Activated CD8-positive, alpha-beta memory T cell treated with anti-CD3 and anti-CD28 coated beads, Interleukin-2, amount 50 U/mL, for 24 hours (primary cell): ENCODE results near the gene CNOT6.

Experiments used
- DNase-seq: peaks from one replicate; pipeline ENCODE4 v3.0.0-alpha.2; 2020; ENCODE audit errors: extremely low read depth

Gene CNOT6

DNA sequence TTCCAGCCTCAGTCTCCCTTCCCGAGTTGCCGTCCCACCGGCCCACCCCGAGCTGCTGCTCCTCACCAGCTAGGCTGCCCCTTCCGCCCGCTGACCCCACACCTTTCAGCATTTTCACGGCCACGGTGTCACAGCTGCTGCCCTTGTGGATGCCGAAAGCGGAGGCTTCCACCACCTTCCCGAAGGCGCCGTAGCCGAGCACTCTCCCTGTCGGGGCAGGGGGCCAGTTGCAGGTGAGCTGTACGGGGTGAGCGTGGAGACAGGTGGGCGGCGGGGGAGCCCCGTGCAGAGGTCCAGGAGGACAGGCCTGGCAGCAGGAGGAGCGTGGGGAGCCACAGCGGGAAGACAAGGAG, 125.4 kb downstream of the CNOT6 start:
- DNase-seq, result no peak

- no peak for DNase-seq
Measured at GRCh38 chr5:180620014-180620413, 125.8 kb downstream of the CNOT6 start.

- no peak for DNase-seq
Measured at GRCh38 chr5:180621311-180621710, 127.1 kb downstream of the CNOT6 start.

DNA sequence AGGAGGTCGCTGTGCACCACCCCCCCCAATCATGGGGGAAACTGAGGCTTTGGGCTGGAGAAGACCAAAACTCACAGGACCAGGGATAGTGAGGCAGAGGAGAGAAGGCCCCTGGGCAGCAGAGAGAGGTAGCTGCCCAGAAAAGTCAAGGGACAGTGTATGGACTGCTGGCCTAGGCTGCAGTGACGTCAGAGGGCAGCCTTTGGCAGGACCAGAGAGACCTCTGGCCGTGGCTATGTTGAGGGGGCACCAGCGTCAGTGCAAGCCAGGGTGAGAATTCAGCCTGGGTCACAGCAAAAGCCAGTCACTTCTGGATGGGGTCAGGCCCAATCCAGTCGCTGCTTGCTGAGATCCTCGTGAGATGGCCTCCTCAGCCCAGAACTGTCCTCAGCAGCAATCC, 128.7 kb downstream of the CNOT6 start:
- DNase-seq, result no peak

DNA sequence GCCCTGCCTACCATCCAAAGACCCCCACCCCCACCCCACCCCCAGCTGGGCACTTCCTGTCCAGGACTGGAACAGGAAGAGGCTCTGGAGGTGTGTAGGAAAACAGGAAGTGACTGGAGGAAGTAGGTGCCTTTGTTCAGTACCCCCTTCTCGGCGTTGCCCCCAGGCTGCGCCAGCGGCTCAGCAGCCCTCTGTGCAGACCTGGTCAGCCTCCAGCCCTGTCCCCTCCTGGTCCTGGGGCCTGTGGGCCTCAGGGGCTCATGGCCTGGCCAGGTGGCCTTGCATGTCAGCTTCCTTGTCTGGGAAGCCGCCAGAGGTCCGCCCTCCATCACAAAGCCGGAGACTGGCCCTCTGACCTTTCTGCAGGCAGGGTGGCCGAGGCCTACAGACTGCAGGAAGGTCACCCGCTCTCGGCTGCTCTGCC, 129.2 kb downstream of the CNOT6 start:
- no peak for DNase-seq

GRCh38 chr5:180623844-180624243, 129.7 kb downstream of the CNOT6 start:
- DNase-seq, result no peak

DNA sequence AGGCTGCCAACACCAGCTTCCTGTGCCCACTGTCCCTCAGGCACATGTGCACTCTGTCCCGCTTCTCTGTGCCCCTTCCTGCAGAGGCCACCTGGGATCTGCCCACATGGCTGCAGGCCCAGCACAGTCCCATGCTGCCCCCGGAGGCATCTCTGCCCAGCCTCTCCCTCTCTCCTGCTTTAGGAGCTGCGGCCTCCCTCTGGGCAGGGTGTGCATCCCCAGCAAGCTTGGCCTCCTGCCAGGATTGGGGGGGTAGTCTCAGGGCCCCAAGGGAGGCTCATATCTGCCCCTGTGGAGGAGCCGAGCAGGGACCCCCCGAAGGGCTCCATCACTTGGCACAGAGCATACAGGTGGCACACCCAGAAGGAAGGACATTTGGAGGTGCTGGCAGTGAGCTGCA, 130.4 kb downstream of the CNOT6 start:
- no peak for DNase-seq

DNA sequence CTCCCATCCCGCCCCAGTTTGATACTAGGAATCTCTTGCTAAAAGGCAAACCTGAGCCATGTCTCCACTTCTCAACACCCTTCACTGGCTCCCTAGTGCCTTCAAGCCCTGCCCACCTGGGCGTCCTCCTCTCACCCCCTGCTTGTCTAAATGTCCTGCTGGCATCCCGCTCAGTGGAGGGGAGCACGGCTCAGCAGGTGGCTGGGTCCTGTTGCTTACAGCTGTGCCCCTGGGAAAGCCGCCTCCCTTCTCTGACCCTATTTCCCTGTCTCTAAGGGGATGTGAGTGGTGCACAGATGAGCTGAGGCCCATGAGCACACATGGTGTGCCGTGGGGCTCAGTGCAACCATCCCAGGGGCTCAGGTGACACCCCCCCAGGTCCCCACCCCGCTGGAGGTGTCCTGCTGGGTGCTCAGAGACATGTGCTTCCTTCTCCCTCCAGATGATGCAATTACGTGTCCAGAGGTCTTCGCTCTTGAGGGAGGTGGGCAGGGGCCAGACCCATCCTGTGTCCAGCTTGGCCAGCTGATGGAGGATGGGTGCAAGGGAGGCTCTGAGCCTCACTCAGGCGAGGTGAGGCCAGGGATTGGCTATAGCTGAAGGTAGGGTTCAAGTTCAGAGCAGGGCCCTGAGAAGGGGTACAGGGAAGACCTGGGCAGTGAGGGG, 131.1 kb downstream of the CNOT6 start:
- DNase-seq, result no peak

DNA sequence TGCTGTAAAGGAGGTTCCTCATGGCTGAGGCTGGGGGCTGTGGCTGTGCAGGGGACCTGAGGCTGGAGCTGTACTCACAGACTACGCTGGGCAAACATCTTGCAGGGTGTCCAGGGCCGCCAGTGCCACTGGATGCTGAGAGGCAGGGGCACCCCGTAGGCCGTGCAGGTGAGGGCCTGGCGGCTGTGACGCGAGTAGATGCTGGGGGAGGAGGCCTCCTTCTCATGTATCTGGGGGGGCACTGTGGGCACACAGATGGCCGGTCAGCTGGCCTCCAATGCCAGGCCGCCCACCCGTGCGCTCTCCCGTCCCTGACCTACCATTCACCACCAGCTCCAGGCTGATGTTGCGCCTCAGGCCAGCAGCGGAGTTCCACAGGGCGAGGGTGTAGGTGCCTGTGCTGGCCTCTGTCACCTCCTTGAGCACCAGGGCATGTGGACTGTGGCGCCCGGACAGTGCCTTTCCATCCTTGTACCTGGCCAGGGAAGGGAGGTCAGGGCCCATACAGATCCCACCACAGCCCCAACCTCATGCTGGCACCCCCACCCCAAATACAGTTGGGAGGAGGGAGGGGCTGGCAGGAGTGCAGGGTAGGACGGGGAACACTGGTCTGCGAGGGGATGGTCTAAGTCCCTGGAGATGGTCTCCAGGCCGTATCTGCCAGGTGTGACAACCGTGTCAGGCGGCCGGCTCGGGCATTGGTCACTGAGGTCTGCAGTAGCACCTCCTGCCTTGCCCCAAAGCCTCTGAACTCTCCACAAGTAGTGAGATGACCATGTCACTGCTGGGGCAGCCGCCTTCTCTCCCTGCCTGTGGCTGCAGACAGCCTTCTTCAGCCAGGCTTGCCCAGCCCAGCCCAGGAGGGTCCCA, 131.8 kb downstream of the CNOT6 start:
- no peak for DNase-seq

DNA sequence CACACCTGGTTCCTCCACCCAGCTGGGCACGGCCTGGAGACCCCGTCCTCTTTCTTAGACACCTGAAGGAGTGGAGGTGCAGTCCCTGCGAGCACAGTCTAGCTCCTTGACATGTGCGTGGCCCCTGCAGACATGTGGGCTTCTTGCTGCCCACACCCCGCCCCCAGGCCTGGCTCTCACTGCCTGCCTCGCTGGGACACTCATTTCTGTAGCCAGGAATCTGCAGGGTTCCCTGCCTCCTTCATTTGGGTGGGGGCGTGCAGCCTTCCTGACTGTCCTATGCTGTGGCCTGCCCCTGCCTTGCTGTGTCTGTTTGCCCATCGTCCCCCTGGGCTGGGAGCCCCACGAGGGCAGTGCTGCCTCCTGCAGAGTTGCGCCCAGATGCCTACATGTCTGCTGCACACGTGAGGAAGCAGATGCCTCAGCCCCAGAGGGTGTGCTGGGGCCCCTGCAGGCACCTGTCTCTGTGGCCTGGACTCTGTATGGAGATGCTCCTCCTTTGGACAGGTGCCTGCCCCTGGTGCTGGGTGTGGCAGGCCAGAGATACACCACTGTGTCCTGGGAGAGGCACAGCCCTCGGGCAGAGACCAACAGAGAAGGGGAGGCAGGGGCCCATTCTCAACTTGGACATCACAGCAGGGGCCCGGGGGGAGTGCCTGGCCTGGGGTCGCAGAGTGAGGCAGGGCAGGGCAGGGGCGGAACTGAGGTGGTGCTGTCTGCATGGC, 132.6 kb downstream of the CNOT6 start:
- DNase-seq, result no peak

DNA sequence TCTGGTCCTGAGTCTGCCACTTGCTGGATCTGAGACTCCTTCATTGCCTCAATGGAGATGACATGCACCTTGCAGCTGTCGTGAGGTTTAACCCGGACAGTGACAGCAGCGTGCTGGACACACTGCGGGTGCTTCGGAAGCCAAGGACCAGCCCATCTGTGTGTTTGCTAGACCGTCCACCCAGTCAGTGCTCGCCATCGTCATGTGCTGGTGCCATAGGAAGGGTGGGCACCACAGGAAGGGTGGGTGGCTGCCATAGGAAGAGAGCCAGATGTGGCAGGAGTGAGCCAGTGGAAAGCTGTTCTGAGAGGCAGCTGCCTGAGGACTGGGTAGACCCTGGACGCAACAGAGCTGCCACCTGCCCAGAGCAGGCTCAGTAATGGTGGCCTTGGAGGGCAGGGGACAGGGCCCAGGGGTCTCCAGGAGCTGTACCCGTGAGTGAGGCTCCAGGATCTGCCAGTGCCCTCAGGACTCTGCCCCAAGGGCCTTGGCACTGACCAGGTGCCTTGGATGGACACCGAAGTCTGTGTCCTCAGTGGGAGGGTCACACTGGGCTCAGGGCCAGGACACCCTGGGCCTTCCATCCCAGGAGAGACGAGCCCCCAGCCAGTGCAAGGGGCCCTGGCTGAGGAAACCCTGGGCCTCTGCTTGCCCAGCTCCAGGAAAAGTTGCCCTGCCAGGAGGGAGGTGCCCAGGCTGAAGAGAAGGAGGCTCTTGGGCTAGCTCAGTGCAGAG, 133.4 kb downstream of the CNOT6 start:
- DNase-seq, result no peak
